Stimulated activated CD4-positive, alpha-beta T cell treated with anti-CD3 and anti-CD28 coated beads, Interleukin-2, amount 100 ng/mL, for 4 hours (primary cell): ENCODE data around the gene CYP2C18.
"Not testable (repeated sequence)": the region's sequence is repeated elsewhere in the genome, so short reads cannot be mapped to it uniquely, and the experiment has no call there.

Source experiments
- DNase-seq: peaks from one replicate; pipeline ENCODE4 v3.0.0-alpha.2; 2020; ENCODE audit warnings: low read depth

The CYP2C18 gene

DNA sequence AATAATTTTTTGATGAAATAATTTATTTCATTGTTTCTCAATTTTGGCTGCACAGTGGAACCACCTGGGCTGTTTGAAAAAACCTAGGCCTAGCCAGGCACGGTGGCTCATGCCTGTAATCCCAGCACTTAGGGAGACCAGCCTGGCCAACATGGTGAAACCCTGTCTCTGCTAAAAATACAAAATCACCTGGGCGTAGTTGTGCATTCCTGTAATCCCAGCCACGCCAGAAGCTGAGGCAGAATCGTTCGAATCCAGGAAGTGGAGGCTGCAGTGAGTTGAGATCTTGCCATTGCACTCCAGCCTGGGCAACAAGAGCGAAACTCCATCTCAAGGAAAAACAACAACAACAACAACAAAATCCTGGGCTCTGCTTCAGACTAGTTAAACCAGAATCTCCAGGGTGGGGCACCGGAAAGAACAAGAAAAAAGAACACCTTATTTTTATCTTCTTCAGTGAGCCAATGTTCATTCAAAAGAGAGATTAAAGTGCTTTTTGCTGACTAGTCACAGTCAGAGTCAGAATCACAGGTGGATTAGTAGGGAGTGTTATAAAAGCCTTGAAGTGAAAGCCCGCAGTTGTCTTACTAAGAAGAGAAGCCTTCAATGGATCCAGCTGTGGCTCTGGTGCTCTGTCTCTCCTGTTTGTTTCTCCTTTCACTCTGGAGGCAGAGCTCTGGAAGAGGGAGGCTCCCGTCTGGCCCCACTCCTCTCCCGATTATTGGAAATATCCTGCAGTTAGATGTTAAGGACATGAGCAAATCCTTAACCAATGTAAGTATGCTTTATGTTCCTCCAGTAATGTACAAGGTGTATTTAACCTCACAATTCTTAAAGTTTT is at the start of gene CYP2C18:
CYP2C18 (plus strand) TSS at position 516 of the 841 bp plus-strand sequence; CDS start at position 607, 91 bp downstream.
- no peak for DNase-seq

GRCh38 chr10:94638097-94638496 is 45.4 kb upstream of the CYP2C18 start:
- DNase-seq = not testable (repeated sequence)

- no peak for DNase-seq
Measured at GRCh38 chr10:94639902-94640301, 43.6 kb upstream of the CYP2C18 start.

DNA sequence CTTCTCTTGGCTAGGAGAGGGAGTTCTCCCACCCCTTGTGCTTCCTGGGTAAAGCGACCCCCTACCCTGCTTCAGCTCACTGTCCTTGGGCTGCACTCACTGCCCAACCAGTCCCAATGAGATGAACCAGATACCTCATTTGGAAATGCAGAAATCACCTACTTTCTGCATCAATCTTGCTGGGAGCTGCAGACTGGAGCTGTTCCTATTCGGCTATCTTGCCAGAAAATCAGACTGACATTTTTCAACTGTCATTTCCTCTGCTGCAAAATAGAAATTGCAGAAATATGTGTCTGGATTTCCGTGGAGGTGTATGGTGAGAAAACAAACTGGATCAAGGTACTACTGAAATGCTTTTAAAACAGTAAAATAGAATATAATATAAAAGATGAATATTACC is 43.0 kb upstream of the CYP2C18 start:
- DNase-seq = no peak

GRCh38 chr10:94641480-94641879 is 42.0 kb upstream of the CYP2C18 start:
- DNase-seq = no peak

DNA sequence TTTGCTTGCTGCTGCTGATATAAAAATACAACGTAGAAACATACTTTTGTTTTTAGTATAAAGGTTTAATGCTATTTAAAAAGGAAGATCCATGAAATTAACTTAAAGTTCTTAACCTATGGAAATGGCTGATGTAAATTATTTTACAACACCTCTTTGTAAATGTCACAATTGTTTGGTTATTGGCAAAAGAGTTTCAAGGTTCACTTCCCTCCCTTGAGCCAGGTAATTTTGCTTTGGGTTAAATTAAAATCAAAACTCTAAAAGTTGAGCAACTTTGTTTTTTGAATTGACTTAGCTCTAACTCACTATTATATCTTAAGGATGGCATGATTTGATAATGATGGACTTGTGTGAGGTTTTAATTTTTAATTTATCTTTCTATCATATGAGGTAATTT is 39.2 kb upstream of the CYP2C18 start:
- DNase-seq = no peak

- DNase-seq = no peak
Measured at GRCh38 chr10:94645285-94645684, 38.2 kb upstream of the CYP2C18 start.

GRCh38 chr10:94655201-94655600 is 28.3 kb upstream of the CYP2C18 start:
- not testable (repeated sequence) for DNase-seq

DNA sequence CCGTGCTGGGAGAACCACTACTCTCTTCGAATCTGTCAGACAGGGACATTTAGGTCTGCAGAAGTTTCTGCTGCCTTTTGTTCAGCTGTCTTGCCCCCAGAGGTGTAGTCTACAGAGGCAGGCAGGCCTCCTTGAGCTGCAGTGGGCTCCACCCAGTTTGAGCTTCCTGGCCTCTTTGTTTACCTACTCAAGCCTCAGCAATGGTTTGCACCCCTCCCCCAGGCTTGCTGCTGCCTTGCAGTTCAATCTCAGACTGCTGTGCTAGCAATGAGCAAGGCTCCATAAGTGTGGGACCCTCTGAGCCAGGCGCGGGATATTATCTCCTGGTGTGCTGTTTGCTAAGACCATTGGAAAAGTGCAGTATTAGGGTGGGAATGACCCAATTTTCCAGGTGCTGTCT is 20.5 kb upstream of the CYP2C18 start:
- DNase-seq = not testable (repeated sequence)

GRCh38 chr10:94666391-94667102 is 17.0 kb upstream of the CYP2C18 start:
- DNase-seq = no peak

- no peak for DNase-seq
Measured at GRCh38 chr10:94673614-94674321, 9.8 kb upstream of the CYP2C18 start.

DNA sequence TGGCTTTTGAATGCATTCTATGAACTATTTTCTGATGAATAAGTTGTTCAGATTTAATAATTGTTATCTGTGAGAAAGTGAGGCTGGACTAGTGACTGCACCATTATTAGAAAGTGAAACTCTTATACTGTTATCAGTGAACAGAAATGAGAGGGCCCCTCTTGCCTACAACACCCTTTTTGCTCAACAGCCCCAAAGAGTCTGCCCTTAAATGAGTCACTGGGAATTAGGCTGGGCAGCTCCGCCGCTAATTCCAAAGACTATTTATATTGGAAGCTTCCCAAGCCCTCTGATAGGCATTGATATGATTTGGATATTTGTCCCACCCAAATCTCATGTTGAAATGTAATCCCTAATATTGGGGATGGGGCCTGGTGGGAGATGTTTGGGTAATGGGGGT is 7.0 kb upstream of the CYP2C18 start:
- DNase-seq = no peak

DNA sequence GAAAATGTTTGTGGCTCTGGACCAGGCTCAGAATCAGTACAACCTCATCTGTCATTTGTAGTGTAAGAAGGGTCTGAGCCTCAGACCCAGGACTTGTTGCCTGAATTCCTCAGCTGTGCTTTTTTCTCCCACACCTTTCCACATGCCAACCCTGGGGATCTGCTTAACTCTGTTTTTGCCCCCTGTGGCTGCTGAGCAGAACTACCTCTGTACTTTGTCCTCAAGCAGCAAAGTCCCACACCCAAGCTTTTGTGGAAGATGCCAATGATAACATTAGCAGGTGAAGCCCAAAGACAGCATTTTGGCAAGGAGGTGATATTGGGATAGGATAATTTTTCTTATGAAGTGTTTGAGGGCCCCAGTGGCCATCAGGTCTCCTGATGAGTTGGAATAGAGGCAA is 5.8 kb upstream of the CYP2C18 start:
- no peak for DNase-seq

DNA sequence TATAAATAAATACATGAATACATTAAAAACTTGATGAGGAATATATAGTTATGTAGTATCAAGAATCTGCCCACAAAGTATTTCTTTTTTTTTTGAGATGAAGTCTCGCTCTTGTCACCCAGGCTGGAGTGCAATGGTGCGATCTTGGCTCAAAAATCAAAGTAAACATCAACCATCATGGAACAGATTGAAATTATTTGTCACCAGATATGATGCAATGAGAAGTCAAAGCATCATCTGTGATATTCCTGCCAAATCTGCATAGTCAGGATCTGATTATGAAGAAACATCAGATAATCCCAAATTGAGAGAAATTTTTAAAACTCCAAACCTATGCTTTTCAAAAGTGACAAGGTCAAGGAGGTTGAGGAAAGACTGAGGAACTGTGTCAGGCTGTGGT is 5.1 kb upstream of the CYP2C18 start:
- no peak for DNase-seq

DNA sequence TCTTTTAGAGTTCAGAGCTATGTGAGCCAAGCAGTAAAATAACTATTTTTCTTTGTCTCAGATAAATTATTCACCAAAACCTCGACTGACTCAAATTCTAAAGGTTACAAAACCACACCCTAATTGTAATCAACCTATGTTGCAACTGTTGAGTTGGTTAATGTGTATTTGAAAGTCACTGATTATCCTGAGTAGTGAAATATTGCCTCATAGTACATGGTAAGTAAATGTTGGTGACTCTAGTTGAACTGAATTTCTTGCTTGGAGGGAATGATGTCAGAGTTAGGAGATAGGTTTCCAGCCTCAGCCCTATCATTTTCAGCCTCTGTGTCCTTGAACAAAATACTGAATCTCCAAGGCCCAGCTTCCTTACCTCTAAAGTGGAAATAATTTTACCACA is 3.0 kb upstream of the CYP2C18 start:
- DNase-seq = no peak

GRCh38 chr10:94682636-94683035 is 893 bp upstream of the CYP2C18 start:
- DNase-seq = not testable (repeated sequence)

DNA sequence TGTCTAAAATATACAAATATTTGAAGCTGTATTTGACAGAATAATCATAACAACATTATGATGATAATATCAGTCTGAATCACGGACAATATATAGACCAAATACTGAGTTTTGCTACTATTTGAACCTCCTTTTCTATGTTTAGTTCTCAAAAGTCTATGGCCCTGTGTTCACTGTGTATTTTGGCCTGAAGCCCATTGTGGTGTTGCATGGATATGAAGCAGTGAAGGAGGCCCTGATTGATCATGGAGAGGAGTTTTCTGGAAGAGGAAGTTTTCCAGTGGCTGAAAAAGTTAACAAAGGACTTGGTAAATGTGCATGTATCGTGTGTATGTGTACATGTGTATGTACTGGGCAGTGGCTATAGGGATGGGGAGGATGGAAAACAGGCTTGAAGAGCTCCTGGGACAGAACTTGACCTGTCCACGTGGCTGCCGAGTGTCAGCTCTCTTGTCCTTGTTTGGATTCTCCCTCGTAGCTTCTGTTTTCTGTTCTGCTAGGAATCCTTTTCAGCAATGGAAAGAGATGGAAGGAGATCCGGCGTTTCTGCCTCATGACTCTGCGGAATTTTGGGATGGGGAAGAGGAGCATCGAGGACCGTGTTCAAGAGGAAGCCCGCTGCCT is 4.2 kb downstream of the CYP2C18 start:
- no peak for DNase-seq

GRCh38 chr10:94706089-94706488 is 22.6 kb downstream of the CYP2C18 start:
- no peak for DNase-seq

GRCh38 chr10:94710578-94710977 is 27.0 kb downstream of the CYP2C18 start:
- no peak for DNase-seq

GRCh38 chr10:94725871-94726270 is 42.3 kb downstream of the CYP2C18 start:
- DNase-seq = no peak

GRCh38 chr10:94735197-94735596 is 51.7 kb downstream of the CYP2C18 start:
- no peak for DNase-seq

DNA sequence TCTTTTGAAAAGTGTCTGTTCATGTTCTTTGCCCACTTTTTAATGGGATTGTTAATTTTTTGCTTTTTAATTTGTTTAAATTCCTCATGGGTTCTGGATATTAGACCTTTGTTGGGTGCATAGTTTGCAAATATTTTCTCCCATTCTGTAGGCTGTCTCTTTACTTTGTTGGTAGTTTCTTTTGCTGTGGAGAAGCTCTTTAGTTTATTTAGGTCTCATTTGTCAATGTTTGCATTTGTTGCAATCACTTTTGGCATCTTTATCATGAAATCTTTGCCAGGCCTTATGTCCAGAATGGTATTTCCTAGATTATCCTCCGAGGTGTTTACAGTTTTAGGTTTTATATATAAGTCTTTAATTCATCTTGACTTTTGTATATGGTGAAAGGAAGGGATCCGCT is 55.1 kb downstream of the CYP2C18 start:
- DNase-seq = no peak
